GM19463 (cell line): ENCODE data around the gene CARD11.
A peak's percentile ranks its signal among the peaks of the same experiment; 100 is the strongest.

Experiments used
- ATAC-seq: cut with Tn5 transposase; IDR thresholded peaks from one replicate; pipeline ENCODE4 v1.9.1; 2021; ENCODE audit warnings: mild to moderate bottlenecking, moderate library complexity; ENCODE audit not compliant: unreplicated experiment

Gene CARD11

DNA sequence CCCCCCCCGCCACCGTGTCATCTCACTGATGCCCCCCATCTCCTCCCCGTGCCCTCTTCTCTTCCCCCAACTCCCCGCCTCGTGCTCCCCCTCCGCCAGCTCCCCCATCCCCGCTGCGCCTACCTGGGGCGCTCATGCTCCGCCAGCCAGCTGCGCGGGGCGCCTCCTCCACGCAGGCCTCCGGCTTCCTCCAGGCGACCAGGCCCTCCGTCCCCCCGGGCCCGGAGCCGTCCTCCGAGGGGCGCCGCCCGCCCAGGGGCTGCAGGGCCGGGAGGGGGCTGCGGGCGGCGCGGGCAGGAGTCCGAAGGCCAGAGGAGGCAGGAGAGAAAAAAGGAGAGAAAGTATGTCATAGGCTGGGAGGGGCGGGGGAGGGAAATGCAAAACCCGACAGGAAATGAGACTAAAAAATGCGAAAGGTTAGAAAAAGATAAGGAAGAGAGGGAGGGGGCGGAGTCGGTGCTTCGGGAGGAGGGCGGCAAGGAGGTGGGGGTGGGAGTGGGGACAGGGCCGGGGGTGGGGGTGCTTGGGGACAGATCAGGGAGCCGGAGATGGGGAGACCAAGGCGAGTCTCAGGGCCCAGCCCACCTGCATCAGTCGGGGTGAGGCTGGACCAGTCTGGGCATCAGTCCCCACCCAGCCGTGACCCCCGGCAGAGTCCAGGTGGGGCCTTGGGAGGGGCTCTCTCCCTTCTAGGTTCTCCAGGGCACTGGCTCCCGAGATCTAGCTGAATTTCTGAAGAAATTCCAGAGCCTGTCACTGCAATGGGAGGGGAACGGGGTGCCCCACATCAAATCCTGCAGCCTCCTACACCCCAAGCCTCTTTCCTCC is at the start of gene CARD11:
Gene CARD11, minus strand, starts transcription at position 324 of the 828 bp plus-strand sequence. CDS start 85,361 bp downstream, outside the sequence.
- peak; percentile 31 for ATAC-seq

GRCh38 chr7:3092468-3092867 is 48.8 kb upstream of the CARD11 start:
- ATAC-seq: peak; percentile 81

GRCh38 chr7:3091631-3092030 is 48.0 kb upstream of the CARD11 start:
- ATAC-seq: no peak

DNA sequence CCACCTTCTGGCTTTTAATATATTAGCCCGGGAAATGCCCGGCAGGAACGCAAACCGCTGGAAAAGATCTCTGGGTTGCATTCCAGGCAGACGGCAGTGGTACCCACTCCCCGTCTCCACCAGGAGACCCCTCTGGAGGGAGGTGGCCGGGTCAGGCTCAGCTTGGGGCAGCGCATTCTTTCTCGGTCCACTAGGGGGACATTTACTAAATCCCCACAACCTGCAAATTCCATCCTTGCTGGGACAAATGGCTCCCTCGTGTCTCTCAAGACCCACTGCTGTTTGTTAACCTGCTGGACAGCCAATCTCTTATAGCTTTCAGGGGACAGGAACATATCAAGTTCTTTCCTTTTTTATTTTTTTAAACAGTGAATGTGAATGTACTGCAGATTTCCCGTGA is 45.8 kb upstream of the CARD11 start:
- no peak for ATAC-seq

DNA sequence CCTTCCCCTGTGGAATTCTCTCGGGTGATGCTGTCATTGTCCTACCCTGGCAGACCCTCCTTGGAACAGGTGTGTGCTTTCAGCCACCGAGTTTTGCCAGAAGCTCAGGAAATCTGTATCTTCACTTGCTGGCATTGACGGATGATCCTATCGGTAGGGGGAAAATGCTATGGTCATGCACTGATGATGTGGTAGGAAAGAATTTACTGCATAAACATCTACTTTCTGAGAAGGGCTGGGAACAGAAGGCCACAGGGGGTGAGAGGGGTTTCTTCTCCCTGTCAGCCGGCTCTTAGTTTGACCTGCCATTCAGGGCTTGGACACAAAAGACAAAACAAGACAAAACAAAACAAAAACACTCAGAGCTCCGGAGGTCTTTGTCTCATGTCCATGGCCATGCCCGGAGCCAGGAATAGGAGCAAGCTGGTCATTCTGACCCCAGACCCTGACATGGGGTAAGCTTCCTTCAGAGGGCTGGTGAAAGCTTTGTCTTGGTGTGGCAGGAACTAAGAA is 43.6 kb upstream of the CARD11 start:
- no peak for ATAC-seq

DNA sequence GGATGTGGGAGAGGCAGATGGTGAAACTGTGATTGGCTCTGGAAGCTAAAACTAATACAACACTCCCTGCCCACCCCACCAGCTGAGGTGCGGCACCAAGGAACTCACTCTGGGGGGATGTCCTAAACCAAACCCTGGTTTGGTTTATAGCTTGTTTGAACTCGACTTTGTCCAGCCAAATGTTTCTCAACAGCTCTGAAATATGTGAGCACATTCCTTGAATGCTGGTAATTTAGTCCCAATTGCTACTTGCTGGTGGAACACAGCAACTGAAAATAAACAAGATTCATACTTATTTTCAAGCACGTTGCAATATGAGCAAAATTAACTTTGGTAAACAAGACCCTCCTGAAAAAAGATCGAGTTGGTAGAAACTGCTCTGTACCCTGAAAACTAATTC is 39.7 kb upstream of the CARD11 start:
- ATAC-seq: no peak

GRCh38 chr7:3082831-3083230 is 39.2 kb upstream of the CARD11 start:
- no peak for ATAC-seq

DNA sequence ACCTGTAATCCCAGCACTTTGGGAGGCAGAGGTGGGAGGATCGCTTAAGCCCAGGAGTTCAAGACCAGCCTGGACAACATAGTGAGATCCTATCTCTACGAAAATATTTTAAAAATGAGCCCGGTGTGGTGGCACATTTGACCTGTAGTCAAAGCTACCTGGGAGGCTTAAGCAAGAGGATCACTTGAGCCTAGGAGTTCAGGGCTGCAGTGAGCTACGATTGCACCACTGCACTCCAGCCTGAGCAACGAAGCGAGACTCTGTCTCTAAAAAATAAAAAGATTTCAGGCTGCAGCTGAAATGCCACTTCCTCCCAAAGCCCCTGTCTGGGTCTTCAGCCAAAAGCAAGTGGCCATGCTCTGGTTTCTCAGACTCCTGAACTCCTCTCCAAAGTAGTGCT is 38.7 kb upstream of the CARD11 start:
- ATAC-seq: no peak

DNA sequence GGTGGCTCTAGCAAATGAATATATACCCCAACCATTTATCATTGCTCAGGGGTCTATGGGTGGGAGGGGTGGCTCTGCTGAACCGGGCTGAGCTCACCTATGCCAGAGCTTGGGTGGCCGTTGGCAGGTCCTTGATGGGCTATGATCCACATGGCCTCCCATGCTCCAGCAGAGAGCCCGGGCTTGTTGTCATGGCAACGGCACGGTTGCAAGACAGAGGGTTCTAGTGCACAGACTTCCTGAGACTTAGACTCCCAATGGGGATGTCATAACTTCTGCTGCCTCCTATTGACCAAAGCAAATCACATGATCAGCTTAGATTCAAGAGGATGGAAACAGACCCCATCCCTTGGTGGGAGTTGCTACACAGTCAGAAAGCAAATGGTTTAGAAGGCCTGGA is 36.4 kb upstream of the CARD11 start:
- no peak for ATAC-seq

DNA sequence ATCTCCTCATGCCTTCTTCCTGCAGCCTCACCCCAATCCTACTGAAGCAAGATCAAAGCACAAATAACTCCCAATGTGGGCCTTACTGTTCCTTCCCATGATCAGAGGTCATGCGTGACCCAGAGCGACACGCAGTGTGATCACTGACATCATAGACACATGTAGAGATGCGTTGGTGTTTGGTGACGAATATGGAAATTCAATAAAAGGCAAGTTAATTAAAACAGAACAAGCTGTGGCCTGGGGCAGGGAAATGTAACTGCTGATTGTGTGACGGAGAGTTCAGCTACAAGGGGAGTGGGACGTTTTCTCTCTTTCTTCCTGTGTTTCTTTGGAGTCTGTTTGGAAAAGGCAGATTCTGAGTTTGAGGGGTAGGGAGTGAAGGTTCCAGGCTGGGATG is 34.8 kb upstream of the CARD11 start:
- no peak for ATAC-seq

- no peak for ATAC-seq
Measured at GRCh38 chr7:3076700-3077099, 33.0 kb upstream of the CARD11 start.

DNA sequence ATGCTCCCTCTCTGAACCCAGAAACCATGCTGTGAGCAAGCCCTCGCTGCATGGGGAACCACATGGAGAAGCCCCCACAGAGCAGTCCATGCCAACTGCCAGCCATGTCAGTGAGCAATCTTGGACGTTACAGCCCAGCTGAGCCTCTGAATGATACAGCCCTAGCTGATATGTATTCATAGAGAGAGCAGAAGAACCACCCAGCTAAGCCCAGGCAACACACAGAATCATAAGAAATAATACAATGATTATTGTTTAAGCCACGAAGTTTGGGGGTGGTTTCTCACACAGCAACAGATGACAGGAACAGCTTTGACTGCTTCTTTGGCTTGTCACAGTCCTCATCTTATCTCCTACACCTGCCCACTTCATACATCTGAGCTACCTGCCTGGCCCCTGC is 32.5 kb upstream of the CARD11 start:
- ATAC-seq: no peak

DNA sequence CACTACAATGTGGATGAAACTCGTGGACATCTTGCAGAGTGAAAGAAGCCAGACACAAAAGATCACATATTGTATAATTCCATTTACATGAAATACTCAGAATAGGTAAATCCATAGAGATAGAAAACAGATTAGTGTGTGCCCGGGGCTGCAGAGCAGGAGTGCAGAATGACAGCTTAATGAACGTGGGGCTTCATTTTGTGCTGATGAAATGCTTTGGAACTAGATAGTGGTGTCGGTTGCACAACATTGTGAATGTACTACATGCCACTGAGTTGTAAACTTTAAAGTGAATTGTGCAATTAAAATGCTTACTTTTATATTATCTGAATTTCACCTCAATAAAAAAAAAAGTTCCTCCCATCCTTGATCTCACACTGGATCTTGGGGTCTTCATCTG is 31.8 kb upstream of the CARD11 start:
- no peak for ATAC-seq

GRCh38 chr7:3074459-3074821 is 30.8 kb upstream of the CARD11 start:
- no peak for ATAC-seq

DNA sequence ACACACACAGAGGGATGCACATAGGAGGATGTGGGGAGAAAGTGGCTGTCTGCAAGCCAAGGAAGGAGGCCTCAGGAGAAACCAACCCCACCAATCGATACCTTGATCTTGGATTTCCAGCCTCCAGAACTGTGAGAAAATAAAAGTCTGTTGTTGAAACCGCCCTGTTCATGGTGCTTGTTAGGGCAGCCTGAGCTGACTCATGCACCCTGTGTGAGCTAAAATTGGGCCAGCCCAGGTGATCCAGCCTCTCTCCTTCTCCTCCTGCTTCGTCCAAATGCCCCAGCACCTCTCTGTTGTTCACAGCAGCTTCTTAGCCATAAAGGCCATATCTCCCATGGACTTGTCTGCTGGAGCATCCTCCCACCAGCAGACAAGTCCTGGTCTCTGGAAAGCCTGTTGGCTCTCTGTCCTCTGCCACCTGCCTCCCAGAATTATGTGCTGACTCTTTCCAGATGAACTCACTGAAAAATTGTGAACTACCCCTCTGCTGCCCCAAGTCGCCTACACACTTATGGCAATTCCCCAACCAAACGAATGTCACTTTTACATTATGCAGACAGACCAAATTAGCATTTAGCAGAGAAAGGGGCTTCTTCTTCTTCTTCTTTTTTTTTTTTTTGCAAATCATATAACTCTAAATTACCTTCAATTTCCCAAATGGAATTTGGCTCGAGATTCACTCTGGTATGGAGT is 30.2 kb upstream of the CARD11 start:
- ATAC-seq: no peak

DNA sequence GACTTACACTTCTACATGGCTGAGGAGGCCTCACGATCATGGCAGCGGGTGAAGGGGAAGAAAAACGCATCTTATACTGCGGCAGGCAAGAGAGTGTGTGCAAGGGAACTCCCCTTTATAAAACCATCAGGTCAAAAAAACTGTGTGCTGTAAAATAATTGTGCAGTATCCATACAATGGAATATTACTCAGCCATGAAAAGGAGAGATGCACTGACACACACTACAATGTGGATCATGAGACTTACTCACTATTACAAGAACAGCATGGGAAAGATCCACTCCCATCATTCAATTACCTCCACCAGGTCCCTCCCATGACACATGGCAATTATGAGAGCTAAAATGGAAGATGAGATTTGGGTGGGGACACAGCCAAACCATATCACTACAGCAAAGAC is 27.2 kb upstream of the CARD11 start:
- no peak for ATAC-seq

DNA sequence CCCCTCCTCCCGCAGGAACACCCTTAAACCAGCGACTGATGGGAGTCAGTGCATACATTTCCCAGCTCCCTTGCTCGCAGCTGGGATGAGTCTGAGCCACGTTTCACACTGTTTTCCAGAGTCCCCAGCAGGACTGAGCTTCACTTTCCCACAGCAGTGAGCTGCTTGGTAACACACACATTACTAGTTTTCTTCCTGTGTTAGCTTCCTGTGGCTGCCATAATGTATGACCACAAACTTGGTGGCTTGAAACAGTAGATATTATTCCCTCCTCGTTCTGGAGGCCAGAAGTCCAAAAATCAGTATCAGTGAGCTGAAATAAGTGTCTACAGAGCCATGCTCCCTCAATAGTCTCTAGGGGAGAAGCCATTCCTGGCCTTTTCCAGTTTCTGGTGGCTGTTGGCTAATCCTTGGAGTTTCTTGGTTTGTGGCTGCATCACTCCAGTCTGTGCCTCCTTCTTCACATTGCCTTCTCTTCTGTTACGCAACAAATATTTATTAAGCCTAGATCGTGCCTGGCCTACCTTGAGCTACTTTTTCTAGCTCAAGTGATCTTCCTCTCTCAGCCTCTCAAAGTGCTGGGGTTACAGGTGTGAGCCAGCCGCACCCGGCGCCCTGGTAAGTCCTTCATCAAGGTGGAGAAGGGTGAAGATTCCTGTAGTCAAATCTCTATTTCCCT is 26.2 kb upstream of the CARD11 start:
- ATAC-seq: no peak

DNA sequence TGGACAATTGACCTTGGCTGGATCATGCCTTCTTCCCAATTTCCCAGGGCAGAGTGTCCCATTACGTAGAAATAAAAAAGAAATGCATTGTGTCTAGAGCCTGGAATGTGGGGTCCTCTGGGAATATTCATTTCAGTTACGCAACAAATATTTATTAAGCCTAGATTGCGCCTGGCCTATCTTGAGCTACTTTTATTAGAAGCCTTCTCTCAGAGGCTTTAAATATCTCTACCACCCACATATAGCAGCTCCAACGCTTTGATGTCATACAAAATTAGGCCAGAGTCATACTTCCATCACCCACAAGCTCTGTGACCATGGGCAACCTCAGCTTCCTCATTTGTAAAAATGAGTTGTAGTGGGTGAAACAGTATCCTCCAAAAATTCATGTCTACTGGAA is 24.9 kb upstream of the CARD11 start:
- ATAC-seq: no peak

- ATAC-seq: no peak
Measured at GRCh38 chr7:3067606-3068380, 24.1 kb upstream of the CARD11 start.

- no peak for ATAC-seq
Measured at GRCh38 chr7:3067193-3067592, 23.5 kb upstream of the CARD11 start.

GRCh38 chr7:3066506-3066905 is 22.8 kb upstream of the CARD11 start:
- ATAC-seq: no peak
